ENCODE measurements around the gene PRDM9.
"Not testable (repeated sequence)": the region's sequence is repeated elsewhere in the genome, so short reads cannot be mapped to it uniquely, and the experiment has no call there.

The PRDM9 gene

GRCh38 chr5:23527216-23527920, 20.0 kb downstream of the PRDM9 start:
- not testable (repeated sequence) for DNase-seq (ENCODE audit: low read depth)

- no peak for DNase-seq (ENCODE audit: low read depth)
These were observed 21.3 kb downstream of the PRDM9 start for GRCh38 chr5:23528677-23529076.

- DNase-seq (ENCODE audit: low read depth) = no peak
These were observed 23.2 kb downstream of the PRDM9 start for GRCh38 chr5:23530571-23530970.

GRCh38 chr5:23571059-23571458, 63.6 kb downstream of the PRDM9 start:
- no peak for DNase-seq (ENCODE audit: low read depth)

Measured in HS-27A (cell line).